Tracheal epithelial cell (primary cell): ENCODE results near the gene ADK. TPM values are rescaled to one million over a fixed set of nuclear protein-coding genes. Genes with fewer than 3 reads are reported as not detected.

ENCODE experiments used
- total RNA-seq: library from RNA; depleted of rRNA; stranded (reverse); fragments of >200 nt; gene quantifications from 2 replicates; pipeline ENCODE4 v1.2.1, GENCODE V29; 2014

The ADK gene
- 38.3 and 53.5 TPM in 2 replicates for total RNA-seq

DNA sequence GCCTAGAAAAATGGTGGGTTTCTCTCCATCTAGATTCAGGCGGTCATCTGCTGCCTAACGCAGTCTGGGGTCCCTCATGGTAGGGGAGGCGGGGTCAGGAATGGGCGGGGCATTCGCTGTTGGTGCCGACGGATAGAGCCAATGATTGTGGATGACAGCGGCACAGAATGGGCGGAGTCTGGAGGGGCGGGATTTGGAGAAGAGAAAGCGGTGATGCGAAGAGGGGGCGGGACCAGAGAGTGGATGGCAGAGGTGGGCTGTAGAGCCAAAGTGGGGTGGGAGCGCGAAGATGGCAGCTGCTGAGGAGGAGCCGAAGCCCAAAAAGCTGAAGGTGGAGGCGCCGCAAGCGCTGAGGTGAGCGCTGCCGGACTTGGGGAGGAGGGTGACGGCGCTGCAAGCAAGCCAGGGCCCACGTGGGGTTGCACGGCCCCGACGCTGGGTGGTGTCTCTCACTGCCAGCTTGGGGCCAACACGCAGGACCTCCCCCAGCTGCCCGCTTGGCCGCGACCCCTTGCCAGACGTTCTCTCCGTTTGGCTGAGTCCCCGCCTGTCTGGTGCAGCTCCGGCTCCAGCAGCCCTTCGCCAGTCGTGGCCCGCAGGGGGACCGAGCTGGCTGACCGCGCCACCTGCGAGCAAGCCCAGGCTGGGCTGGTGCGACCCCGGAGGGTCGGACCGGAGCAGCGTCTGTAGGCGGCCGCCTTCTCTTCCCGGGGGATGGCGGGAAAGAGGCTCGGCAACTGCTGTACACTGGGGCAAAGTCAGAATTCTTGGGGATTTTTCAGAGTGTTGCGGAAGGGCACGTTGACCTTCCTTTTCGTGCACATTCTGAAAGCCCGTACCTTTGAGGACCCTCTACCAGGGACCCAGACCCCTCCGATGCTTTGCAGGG lies at the start of gene ADK:
ADK (plus strand) TSS at position 232 of the 889 bp plus-strand sequence; CDS start at position 290, 58 bp downstream.

DNA sequence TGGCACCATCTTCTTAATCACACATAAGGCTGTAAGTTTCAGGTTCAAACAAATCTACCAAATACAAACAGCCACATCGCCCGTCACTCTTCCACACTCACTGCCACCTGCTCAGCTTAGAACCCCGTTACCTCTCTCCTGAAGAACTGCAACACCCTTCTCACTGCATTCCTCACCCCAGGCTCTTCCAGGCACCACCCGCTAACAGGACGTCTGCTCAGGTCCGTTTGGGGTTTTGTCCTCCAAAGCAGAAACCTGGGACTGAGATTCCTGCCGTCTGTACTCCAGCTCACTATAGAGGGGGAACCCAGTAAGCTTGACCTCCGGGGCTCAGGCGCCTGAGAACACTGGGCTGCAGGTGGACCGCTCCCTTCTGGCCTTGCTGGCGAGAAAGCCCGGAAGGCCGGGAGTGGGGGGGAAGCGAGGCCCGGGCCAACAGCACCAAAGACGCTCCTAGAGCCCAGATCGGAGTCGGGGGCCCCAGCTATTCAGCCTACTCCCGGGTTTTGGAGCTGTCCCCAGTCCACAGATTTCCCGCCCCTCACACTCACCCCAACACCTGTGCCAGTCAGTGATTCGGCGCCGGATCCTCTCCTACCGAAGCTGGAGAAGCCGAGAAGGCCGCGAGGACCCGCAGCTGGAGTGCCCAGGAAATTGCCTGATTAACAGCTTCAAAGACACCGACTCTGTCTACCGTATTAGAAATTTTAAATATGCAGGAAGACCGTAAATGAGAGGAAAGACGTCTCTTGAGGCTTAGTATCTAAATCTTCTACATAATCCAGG lies 624 bp upstream of the ADK start, which contains the start of gene AP3M1:
AP3M1 (minus strand) TSS at position 625 of the 786 bp plus-strand sequence. CDS start 12,449 bp downstream, outside the sequence.

Other genes starting within 250 kb of the ADK start
- 72.9 and 837 TPM in 2 replicates for gene PLAU, start 240.1 kb upstream of the ADK start, total RNA-seq
- gene VCL, start 153.1 kb upstream of the ADK start, total RNA-seq = 54.6 and 143 TPM in 2 replicates
- gene AP3M1, start 393 bp upstream of the ADK start, total RNA-seq = 23.0 and 23.4 TPM in 2 replicates